ENCODE data around the gene TRIM62. TPM values are rescaled to one million over a fixed set of nuclear protein-coding genes. Genes with fewer than 3 reads are reported as not detected.

The TRIM62 gene
- total RNA-seq, 6 experiments from 2014 or later = 1.1 to 2.4 (median 1.7) TPM

DNA sequence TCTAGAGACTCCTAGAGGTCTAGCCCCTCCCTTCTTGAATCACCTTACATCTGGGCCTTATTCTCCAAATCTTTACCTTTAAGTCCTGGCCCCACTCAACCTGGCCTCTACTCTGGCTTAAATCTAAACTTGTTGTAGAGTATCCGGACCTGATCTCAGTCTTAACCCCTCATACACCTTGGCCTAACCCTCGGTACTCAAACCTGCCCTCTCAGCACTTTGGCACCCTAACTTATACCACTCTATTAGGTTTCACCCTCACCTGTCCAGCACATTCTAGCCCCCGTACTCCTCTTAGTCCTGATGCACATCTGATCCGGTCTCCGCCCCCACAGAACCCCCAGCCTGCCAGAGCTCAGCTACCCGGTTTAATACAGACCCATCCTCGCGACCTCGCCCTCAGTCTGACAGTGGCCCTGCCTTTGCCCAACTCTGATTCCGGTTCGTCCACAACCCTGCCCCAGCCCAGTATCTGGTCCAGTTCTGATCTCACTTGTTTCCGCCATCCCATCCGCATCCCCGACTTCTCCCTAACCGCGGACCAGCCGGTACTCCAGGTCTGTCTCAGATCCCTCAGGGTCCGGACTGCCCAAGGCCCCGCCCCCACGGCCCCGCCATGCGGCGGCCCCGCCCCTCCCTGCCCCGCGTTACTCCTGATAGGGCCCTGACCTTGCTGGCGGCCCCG is 1.5 kb downstream of the TRIM62 start:
- TF ChIP-seq, protein P1, sequence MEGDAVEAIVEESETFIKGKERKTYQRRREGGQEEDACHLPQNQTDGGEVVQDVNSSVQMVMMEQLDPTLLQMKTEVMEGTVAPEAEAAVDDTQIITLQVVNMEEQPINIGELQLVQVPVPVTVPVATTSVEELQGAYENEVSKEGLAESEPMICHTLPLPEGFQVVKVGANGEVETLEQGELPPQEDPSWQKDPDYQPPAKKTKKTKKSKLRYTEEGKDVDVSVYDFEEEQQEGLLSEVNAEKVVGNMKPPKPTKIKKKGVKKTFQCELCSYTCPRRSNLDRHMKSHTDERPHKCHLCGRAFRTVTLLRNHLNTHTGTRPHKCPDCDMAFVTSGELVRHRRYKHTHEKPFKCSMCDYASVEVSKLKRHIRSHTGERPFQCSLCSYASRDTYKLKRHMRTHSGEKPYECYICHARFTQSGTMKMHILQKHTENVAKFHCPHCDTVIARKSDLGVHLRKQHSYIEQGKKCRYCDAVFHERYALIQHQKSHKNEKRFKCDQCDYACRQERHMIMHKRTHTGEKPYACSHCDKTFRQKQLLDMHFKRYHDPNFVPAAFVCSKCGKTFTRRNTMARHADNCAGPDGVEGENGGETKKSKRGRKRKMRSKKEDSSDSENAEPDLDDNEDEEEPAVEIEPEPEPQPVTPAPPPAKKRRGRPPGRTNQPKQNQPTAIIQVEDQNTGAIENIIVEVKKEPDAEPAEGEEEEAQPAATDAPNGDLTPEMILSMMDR (IDR thresholded peaks at IDR 0.05) = no peak
- TF ChIP-seq POLR2A (IDR thresholded peaks at IDR 0.05) = no peak
- Histone ChIP-seq H3K27ac (no peak overlapping the region), H3K4me3 (peak overlapping the region; percentile 75 to 85 (median 76)), H3K27me3 (no peaks in the 10 kb centered on the region), H3K4me1 (peaks cover 0 to 5% (median 2%) of the 10 kb centered on the region in 4 donors), H3K9me3 (no peaks in the 10 kb centered on the region), H3K36me3 (no peaks in the 10 kb centered on the region)
- WGBS (ENCODE audit: insufficient coverage, low coverage, low lambda C conversion rate, missing lambda C conversion rate) = 20% methylated on average over 27 of the region's 28 CpGs
- intact Hi-C loops (cut with DNase I) = no loop called here
- DNase-seq = peak; percentile 84 to 91 (median 87)
- ATAC-seq = no peak

DNA sequence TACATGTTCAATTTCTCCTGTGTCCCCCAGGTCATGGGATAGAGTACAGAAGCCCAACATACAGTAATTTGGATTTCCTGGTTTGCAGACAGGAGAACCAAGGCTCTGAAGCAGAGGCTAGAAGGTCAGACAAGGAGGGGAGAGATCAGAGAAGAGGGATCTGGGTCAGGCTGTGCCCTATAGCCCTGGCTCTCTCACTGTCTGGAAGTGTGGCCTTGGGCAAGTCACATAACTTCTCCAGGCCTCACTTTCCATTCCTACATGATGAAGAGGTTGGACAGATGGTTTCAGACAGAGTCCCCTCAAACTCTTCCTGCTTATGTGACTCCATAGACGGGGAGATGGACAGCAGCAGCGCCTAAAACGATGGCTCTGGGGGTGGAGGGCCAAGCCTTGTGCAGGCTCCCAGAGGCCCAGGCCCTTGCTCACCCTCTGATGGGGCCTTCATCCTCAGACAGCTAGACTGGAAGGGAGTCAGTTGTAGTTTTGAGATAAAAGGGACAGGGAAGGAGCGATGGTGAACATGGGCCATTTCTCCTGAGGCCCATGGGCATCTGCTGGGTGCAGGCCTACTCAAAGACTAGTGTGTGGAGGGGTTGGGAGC is 2.9 kb downstream of the TRIM62 start:
- H3K36me3 ChIP-seq = no peaks in the 10 kb centered on the region
- no peak overlapping the region for H3K4me3 ChIP-seq
- H3K27me3 ChIP-seq = no peaks in the 10 kb centered on the region
- 50% methylated on average over 1 of the region's 4 CpGs for WGBS (ENCODE audit: insufficient coverage, low coverage, low lambda C conversion rate, missing lambda C conversion rate)
- intact Hi-C loops (cut with DNase I) = no loop called here
- no peaks in the 10 kb centered on the region for H3K9me3 ChIP-seq
- TF ChIP-seq, protein P1 (IDR thresholded peaks at IDR 0.05) = no peak
- TF ChIP-seq POLR2A (IDR thresholded peaks at IDR 0.05) = no peak
- peaks cover 0 to 5% (median 2%) of the 10 kb centered on the region in 4 donors for H3K4me1 ChIP-seq
- ATAC-seq = no peak
- no peak for DNase-seq
- no peak overlapping the region for H3K27ac ChIP-seq

DNA sequence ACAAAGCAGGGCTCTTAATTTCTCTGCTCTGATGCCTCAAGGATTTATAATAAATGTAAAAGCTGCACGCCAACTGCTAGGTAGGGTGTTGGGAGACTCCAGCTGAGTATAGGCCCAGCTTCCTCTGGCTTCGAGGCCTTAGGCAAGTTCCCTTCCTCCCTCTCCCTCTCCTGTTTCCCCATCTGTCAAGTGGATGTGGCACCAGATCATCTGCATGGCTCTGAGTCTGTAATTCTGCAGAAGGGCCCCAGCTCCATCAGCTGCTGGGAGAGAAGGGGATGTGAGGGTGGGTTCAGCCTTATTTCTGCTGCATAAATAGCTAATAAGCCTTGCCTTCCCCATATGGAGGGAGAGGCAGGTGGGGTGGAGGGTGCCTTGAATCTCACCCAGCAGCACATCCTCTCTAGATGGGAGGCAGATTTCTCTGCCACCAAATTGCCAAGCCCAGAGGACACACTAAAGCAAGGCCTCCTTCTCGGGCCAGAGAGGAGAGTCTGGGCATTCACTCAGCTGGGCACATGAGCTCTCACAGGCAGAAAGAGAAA is 3.8 kb downstream of the TRIM62 start:
- Histone ChIP-seq H3K27me3 (no peaks in the 10 kb centered on the region), H3K36me3 (no peaks in the 10 kb centered on the region), H3K4me3 (no peak overlapping the region), H3K9me3 (no peaks in the 10 kb centered on the region), H3K27ac (no peak overlapping the region), H3K4me1 (peaks cover 0 to 5% (median 2%) of the 10 kb centered on the region in 4 donors)
- no peak for TF ChIP-seq POLR2A (IDR thresholded peaks at IDR 0.05)
- TF ChIP-seq, protein P1 (IDR thresholded peaks at IDR 0.05) = no peak
- no peak for ATAC-seq
- WGBS (ENCODE audit: insufficient coverage, low coverage, low lambda C conversion rate, missing lambda C conversion rate) = 70% methylated on average over 2 of the region's 3 CpGs
- DNase-seq = no peak
- intact Hi-C loops (cut with DNase I) = no loop called here

DNA sequence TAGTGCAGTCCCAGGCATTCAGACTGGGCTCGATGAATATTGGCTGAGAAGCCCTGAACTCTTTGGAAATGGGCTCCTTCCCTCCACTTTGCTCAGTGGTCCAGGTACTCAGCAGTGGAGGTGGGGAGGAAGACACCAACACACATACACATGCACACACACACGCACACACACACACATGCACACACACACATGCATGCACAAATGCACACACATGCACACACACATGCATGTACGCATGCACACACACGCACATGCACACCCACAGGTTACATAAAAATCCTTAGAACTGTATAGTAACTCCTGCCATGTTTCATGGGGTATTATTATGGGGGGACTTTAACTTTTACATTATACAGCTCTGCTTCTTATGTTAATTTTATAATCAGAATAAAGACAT is 5.0 kb downstream of the TRIM62 start:
- intact Hi-C loops (cut with DNase I) = no loop called here
- no peak for TF ChIP-seq POLR2A (IDR thresholded peaks at IDR 0.05)
- TF ChIP-seq, protein P1 (IDR thresholded peaks at IDR 0.05) = no peak
- Histone ChIP-seq H3K4me3 (no peak overlapping the region), H3K27ac (no peak overlapping the region), H3K4me1 (peaks cover 0 to 5% (median 2%) of the 10 kb centered on the region in 4 donors), H3K36me3 (no peaks in the 10 kb centered on the region), H3K9me3 (no peaks in the 10 kb centered on the region), H3K27me3 (no peaks in the 10 kb centered on the region)
- WGBS (ENCODE audit: insufficient coverage, low coverage, low lambda C conversion rate, missing lambda C conversion rate) = 0% methylated on average over 1 of the region's 4 CpGs
- DNase-seq = no peak
- no peak for ATAC-seq
